GM19395 (cell line): Measurements from ENCODE around the gene IKZF5.

ENCODE experiments used
- ATAC-seq: cut with Tn5 transposase; IDR thresholded peaks from one replicate; pipeline ENCODE4 v1.9.1; 2021; ENCODE audit warnings: mild to moderate bottlenecking, moderate library complexity; ENCODE audit not compliant: unreplicated experiment

The IKZF5 gene

GRCh38 chr10:123016228-123016627 lies 7.6 kb upstream of the IKZF5 start:
- no peak for ATAC-seq

GRCh38 chr10:123014772-123015171 lies 6.2 kb upstream of the IKZF5 start:
- ATAC-seq: no peak

GRCh38 chr10:123013456-123014419 lies 5.1 kb upstream of the IKZF5 start:
- no peak for ATAC-seq

- ATAC-seq: no peak
These were observed 3.4 kb upstream of the IKZF5 start for GRCh38 chr10:123011987-123012386.

GRCh38 chr10:123009105-123009820 lies 668 bp upstream of the IKZF5 start:
- ATAC-seq: peak; percentile 45

- peak; percentile 48 for ATAC-seq
These were observed 839 bp downstream of the IKZF5 start for GRCh38 chr10:123007558-123008354.

- ATAC-seq: no peak
These were observed 4.3 kb downstream of the IKZF5 start for GRCh38 chr10:123004298-123004697.

- no peak for ATAC-seq
These were observed 7.2 kb downstream of the IKZF5 start for GRCh38 chr10:123001370-123001769.

GRCh38 chr10:123000155-123000554 lies 8.4 kb downstream of the IKZF5 start:
- ATAC-seq: no peak

- no peak for ATAC-seq
These were observed 9.2 kb downstream of the IKZF5 start for GRCh38 chr10:122999347-122999746.

GRCh38 chr10:122998934-122999333 lies 9.7 kb downstream of the IKZF5 start:
- ATAC-seq: no peak

- no peak for ATAC-seq
These were observed 10.2 kb downstream of the IKZF5 start for GRCh38 chr10:122998360-122998917.

- ATAC-seq: peak; percentile 71
These were observed 10.7 kb downstream of the IKZF5 start for GRCh38 chr10:122997864-122998263.

- ATAC-seq: no peak
These were observed 12.7 kb downstream of the IKZF5 start for GRCh38 chr10:122995936-122996335.

GRCh38 chr10:122993797-122994336 lies 14.7 kb downstream of the IKZF5 start:
- ATAC-seq: no peak

GRCh38 chr10:122992031-122992585 lies 16.5 kb downstream of the IKZF5 start:
- ATAC-seq: no peak

- no peak for ATAC-seq
These were observed 18.3 kb downstream of the IKZF5 start for GRCh38 chr10:122990278-122990677.

- no peak for ATAC-seq
These were observed 20.1 kb downstream of the IKZF5 start for GRCh38 chr10:122988501-122988900.

GRCh38 chr10:122986335-122986734 lies 22.3 kb downstream of the IKZF5 start:
- no peak for ATAC-seq

GRCh38 chr10:122984708-122985107 lies 23.9 kb downstream of the IKZF5 start:
- no peak for ATAC-seq
